AG04449 (cell line): ENCODE data around the gene MSI2.

Experiments used
- CTCF ChIA-PET: fragments of 350-600 bp; formaldehyde crosslinking; extraction: SDS; loops from one replicate; lab custom pipeline; 2021; ENCODE audit warnings: antibody characterized with exemption; lab: Yijun Ruan, JAX
- POLR2A ChIA-PET: fragments of 400-600, 350-600 bp; formaldehyde crosslinking; extraction: SDS; loops from one replicate; lab custom pipeline; 2020; ENCODE audit warnings: antibody characterized with exemption, inconsistent platforms; lab: Yijun Ruan, JAX
- DNase-seq: peaks from one replicate; pipeline ENCODE4 v3.0.0-alpha.2; 2010; ENCODE audit warnings: low read depth, low spot score
- H3K4me3 ChIP-seq: 2 replicates; pipeline ENCODE4 v1.5.1; 2011; ENCODE audit warnings: low read depth, mild to moderate bottlenecking, control low read depth, low read length
- TF ChIP-seq, protein P1 (sequence below): IDR thresholded peaks from one replicate; pipeline ENCODE4 v1.5.1; 2011; ENCODE audit warnings: mild to moderate bottlenecking, moderate library complexity, low read length, control low read depth, inconsistent platforms; ENCODE audit not compliant: insufficient read depth; ENCODE audit errors: missing control alignments

MSI2 gene

GRCh38 chr17:57375040-57375769, 118.9 kb downstream of the MSI2 start:
- H3K4me3 ChIP-seq, result no peak overlapping the region
- POLR2A ChIA-PET, result no interaction called here
- CTCF ChIA-PET, result interaction anchor here (1.1 kb wide), 1 partner anchor 297 kb away, joined by 3 read pairs; no protein-coding TSS in a partner anchor
- DNase-seq, result no peak
- TF ChIP-seq, protein P1, sequence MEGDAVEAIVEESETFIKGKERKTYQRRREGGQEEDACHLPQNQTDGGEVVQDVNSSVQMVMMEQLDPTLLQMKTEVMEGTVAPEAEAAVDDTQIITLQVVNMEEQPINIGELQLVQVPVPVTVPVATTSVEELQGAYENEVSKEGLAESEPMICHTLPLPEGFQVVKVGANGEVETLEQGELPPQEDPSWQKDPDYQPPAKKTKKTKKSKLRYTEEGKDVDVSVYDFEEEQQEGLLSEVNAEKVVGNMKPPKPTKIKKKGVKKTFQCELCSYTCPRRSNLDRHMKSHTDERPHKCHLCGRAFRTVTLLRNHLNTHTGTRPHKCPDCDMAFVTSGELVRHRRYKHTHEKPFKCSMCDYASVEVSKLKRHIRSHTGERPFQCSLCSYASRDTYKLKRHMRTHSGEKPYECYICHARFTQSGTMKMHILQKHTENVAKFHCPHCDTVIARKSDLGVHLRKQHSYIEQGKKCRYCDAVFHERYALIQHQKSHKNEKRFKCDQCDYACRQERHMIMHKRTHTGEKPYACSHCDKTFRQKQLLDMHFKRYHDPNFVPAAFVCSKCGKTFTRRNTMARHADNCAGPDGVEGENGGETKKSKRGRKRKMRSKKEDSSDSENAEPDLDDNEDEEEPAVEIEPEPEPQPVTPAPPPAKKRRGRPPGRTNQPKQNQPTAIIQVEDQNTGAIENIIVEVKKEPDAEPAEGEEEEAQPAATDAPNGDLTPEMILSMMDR, result no peak

- ChIA-PET POLR2A (no interaction called here), CTCF (interaction anchor here (1.1 kb wide), 1 partner anchor 296 kb away, joined by 3 read pairs; no protein-coding TSS in a partner anchor)
- no peak overlapping the region for H3K4me3 ChIP-seq
These were observed 119.5 kb downstream of the MSI2 start for GRCh38 chr17:57375770-57376225.

GRCh38 chr17:57377094-57377493, 120.8 kb downstream of the MSI2 start:
- DNase-seq, result no peak
- POLR2A ChIA-PET, result no interaction called here
- no peak overlapping the region for H3K4me3 ChIP-seq
- TF ChIP-seq, protein P1, result no peak
- CTCF ChIA-PET, result no interaction called here

More at GRCh38 chr17:57375770-57376225, 119.5 kb downstream of the MSI2 start:
- TF ChIP-seq, protein P1, result no peak
- DNase-seq, result no peak

GRCh38 chr17:57379237-57379894, 123.0 kb downstream of the MSI2 start:
- DNase-seq, result no peak
- ChIA-PET POLR2A (no interaction called here), CTCF (no interaction called here)
- TF ChIP-seq, protein P1, result no peak
- no peak overlapping the region for H3K4me3 ChIP-seq

DNA sequence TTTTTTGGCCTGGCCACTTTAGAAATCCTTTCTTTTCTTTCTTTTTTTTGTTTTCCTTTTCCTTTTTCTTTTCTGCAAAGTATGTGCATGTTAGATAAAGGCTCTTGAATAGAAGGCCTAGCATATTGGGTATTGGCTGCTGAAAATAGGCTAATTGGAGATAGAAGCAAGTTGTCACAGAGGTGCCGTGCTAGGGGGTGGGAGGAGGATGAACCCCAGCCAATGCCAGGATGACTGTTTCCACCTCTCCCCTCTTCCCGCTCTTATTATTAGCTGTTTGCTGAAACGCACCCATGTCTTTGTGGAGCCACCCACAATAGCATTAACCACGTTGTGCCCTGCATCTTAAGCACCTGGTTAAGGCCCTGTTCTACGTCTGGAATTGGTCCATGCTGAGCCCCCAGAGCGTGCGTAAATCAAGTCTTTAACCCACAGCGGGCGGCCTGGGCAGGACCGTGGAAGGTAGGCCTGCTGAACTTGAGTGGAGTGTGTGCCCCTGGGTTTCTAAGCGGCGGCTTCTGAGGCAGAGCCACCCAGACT, 123.6 kb downstream of the MSI2 start:
- no peak overlapping the region for H3K4me3 ChIP-seq
- ChIA-PET CTCF (no interaction called here), POLR2A (no interaction called here)
- DNase-seq, result no peak
- TF ChIP-seq, protein P1, result no peak

DNA sequence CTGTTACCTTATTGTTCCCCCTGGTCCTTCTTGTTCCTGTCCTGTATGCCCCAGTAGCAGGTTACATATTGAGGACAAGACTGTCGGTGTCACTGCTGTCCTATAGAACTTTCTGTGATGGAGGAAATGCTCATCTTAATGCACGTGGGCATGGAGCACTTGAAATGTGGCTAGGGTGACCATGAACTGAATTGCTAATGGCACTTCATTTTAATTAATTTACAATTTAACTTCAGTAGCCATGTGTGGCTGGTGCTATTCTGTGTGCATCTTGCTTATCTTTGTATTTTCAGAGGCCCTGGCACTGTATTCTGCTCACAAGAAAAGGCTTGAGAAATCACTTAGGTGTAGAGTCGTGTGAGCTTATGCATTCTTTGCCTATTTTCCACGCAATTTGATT, 125.2 kb downstream of the MSI2 start:
- no peak overlapping the region for H3K4me3 ChIP-seq
- CTCF ChIA-PET, result no interaction called here
- DNase-seq, result no peak
- POLR2A ChIA-PET, result no interaction called here
- TF ChIP-seq, protein P1, result no peak
